Measurements from ENCODE around the gene ZNF530. TPM values are rescaled to one million over a fixed set of nuclear protein-coding genes. Genes with fewer than 3 reads are reported as not detected.

ZNF530 gene
- polyA plus RNA-seq, 1 donor: 7.2 TPM

- peak; percentile 92 for DNase-seq
Observed at GRCh38 chr19:57613941-57614743, 14.5 kb downstream of the ZNF530 start, which contains the start of gene ZNF134. ZNF134 (plus strand) TSS chr19:57614242; CDS start chr19:57619469, 5,227 bp downstream.

GRCh38 chr19:57615346-57615745, 15.7 kb downstream of the ZNF530 start:
- no peak for DNase-seq

GRCh38 chr19:57620673-57621348, 21.1 kb downstream of the ZNF530 start:
- DNase-seq: no peak

GRCh38 chr19:57623091-57623490, 23.4 kb downstream of the ZNF530 start:
- DNase-seq: no peak

- peak; percentile 95 for DNase-seq
Observed at GRCh38 chr19:57632987-57633831, 33.5 kb downstream of the ZNF530 start, which contains the start of gene ZNF211. ZNF211 (plus strand) TSS chr19:57633168; CDS start chr19:57633347, 179 bp downstream.

GRCh38 chr19:57633832-57634131, 34.1 kb downstream of the ZNF530 start:
- DNase-seq: no peak

GRCh38 chr19:57637379-57637778, 37.7 kb downstream of the ZNF530 start:
- no peak for DNase-seq

- DNase-seq: no peak
Observed at GRCh38 chr19:57641715-57642234, 42.1 kb downstream of the ZNF530 start.

GRCh38 chr19:57642396-57643046, 42.8 kb downstream of the ZNF530 start:
- DNase-seq: no peak

GRCh38 chr19:57643734-57644133, 44.0 kb downstream of the ZNF530 start:
- no peak for DNase-seq

GRCh38 chr19:57648331-57649003, 48.8 kb downstream of the ZNF530 start:
- DNase-seq: no peak

GRCh38 chr19:57651654-57651996, 51.9 kb downstream of the ZNF530 start:
- no peak for DNase-seq

GRCh38 chr19:57653689-57654088, 54.0 kb downstream of the ZNF530 start:
- DNase-seq: no peak

- DNase-seq: no peak
Observed at GRCh38 chr19:57655443-57655842, 55.8 kb downstream of the ZNF530 start.

GRCh38 chr19:57656346-57656745, 56.7 kb downstream of the ZNF530 start:
- no peak for DNase-seq

Other genes with a start within 250 kb of the ZNF530 start
- gene ZNF304, start 248.6 kb upstream of the ZNF530 start, polyA plus RNA-seq (ENCODE audit: insufficient read length): 20.0 TPM
- 14.6 TPM for gene TRAPPC2B, start 236.3 kb upstream of the ZNF530 start, polyA plus RNA-seq (ENCODE audit: insufficient read length)
- 7.3 TPM for gene ZNF547, start 236.3 kb upstream of the ZNF530 start, polyA plus RNA-seq (ENCODE audit: insufficient read length)
- 34.8 TPM for gene ZNF548, start 210.0 kb upstream of the ZNF530 start, polyA plus RNA-seq (ENCODE audit: insufficient read length)
- 17.7 TPM for gene ZNF17, start 188.7 kb upstream of the ZNF530 start, polyA plus RNA-seq (ENCODE audit: insufficient read length)
- 15.2 TPM for gene ZNF749, start 164.6 kb upstream of the ZNF530 start, polyA plus RNA-seq (ENCODE audit: insufficient read length)
- gene VN1R1, start 142.7 kb upstream of the ZNF530 start, polyA plus RNA-seq (ENCODE audit: insufficient read length): 7.6 TPM
- gene ZNF772, start 122.3 kb upstream of the ZNF530 start, polyA plus RNA-seq (ENCODE audit: insufficient read length): 27.2 TPM
- gene ZNF419, start 112.1 kb upstream of the ZNF530 start, polyA plus RNA-seq (ENCODE audit: insufficient read length): 26.3 TPM
- gene ZNF773, start 99.9 kb upstream of the ZNF530 start, polyA plus RNA-seq (ENCODE audit: insufficient read length): 16.6 TPM
- 20.9 TPM for gene ZNF549, start 72.5 kb upstream of the ZNF530 start, polyA plus RNA-seq (ENCODE audit: insufficient read length)
- 22.9 TPM for gene ZNF550, start 40.0 kb upstream of the ZNF530 start, polyA plus RNA-seq (ENCODE audit: insufficient read length)
- 9.3 TPM for gene ZNF416, start 21.0 kb upstream of the ZNF530 start, polyA plus RNA-seq (ENCODE audit: insufficient read length)
- 24.8 TPM for gene ZIK1, start 15.7 kb upstream of the ZNF530 start, polyA plus RNA-seq (ENCODE audit: insufficient read length)
- 31.3 TPM for gene ZNF134, start 14.4 kb downstream of the ZNF530 start, polyA plus RNA-seq (ENCODE audit: insufficient read length)
- gene ZNF211, start 33.3 kb downstream of the ZNF530 start, polyA plus RNA-seq (ENCODE audit: insufficient read length): 48.8 TPM
- 0.17 TPM for gene ZSCAN4, start 69.0 kb downstream of the ZNF530 start, polyA plus RNA-seq (ENCODE audit: insufficient read length)
- 20.3 TPM for gene ZNF551, start 82.1 kb downstream of the ZNF530 start, polyA plus RNA-seq (ENCODE audit: insufficient read length)
- gene ZNF154, start 109.3 kb downstream of the ZNF530 start, polyA plus RNA-seq (ENCODE audit: insufficient read length): 42.4 TPM
- 24.4 TPM for gene ZNF671, start 127.7 kb downstream of the ZNF530 start, polyA plus RNA-seq (ENCODE audit: insufficient read length)
- gene ZNF776, start 146.9 kb downstream of the ZNF530 start, polyA plus RNA-seq (ENCODE audit: insufficient read length): 46.8 TPM
- 33.8 TPM for gene ZNF586, start 169.8 kb downstream of the ZNF530 start, polyA plus RNA-seq (ENCODE audit: insufficient read length)
- 29.7 TPM for gene ZNF552, start 215.0 kb downstream of the ZNF530 start, polyA plus RNA-seq (ENCODE audit: insufficient read length)
- 24.9 TPM for gene ZNF587B, start 230.4 kb downstream of the ZNF530 start, polyA plus RNA-seq (ENCODE audit: insufficient read length)
- gene ZNF587, start 250.0 kb downstream of the ZNF530 start, polyA plus RNA-seq (ENCODE audit: insufficient read length): 54.5 TPM